ENCODE measurements around the gene RNASE12.
"Not testable (repeated sequence)": the region's sequence is repeated elsewhere in the genome, so short reads cannot be mapped to it uniquely, and the experiment has no call there.

RNASE12 gene

GRCh38 chr14:20609215-20610001 lies 18.2 kb upstream of the RNASE12 start:
- Histone ChIP-seq H2AFZ (ENCODE audit: low read depth, low read length) (peak overlapping the region; percentile 95), H3K27me3 (ENCODE audit: insufficient read depth, low read length) (no peaks in the 10 kb centered on the region), H3K4me3 (ENCODE audit: low read length) (peak overlapping the region; percentile 91), H3K36me3 (ENCODE audit: insufficient read depth, low read length) (no peaks in the 10 kb centered on the region), H3K4me1 (ENCODE audit: insufficient read depth, low read length) (peaks cover under 1% of the 10 kb centered on the region), H3K9me3 (ENCODE audit: low read length) (no peaks in the 10 kb centered on the region)

GRCh38 chr14:20608383-20609110 lies 17.4 kb upstream of the RNASE12 start:
- H3K27me3 ChIP-seq (ENCODE audit: insufficient read depth, low read length): no peaks in the 10 kb centered on the region
- H3K4me1 ChIP-seq (ENCODE audit: insufficient read depth, low read length): no peaks in the 10 kb centered on the region
- no peak overlapping the region for H3K4me3 ChIP-seq (ENCODE audit: low read length)
- H3K9me3 ChIP-seq (ENCODE audit: low read length): no peaks in the 10 kb centered on the region
- H3K36me3 ChIP-seq (ENCODE audit: insufficient read depth, low read length): no peaks in the 10 kb centered on the region
- no peak overlapping the region for H2AFZ ChIP-seq (ENCODE audit: low read depth, low read length)

GRCh38 chr14:20607617-20608016 lies 16.4 kb upstream of the RNASE12 start:
- Histone ChIP-seq H3K4me3 (ENCODE audit: low read length) (no peak overlapping the region), H3K4me1 (ENCODE audit: insufficient read depth, low read length) (no peaks in the 10 kb centered on the region), H2AFZ (ENCODE audit: low read depth, low read length) (no peak overlapping the region), H3K9me3 (ENCODE audit: low read length) (no peaks in the 10 kb centered on the region), H3K36me3 (ENCODE audit: insufficient read depth, low read length) (no peaks in the 10 kb centered on the region), H3K27me3 (ENCODE audit: insufficient read depth, low read length) (no peaks in the 10 kb centered on the region)

DNA sequence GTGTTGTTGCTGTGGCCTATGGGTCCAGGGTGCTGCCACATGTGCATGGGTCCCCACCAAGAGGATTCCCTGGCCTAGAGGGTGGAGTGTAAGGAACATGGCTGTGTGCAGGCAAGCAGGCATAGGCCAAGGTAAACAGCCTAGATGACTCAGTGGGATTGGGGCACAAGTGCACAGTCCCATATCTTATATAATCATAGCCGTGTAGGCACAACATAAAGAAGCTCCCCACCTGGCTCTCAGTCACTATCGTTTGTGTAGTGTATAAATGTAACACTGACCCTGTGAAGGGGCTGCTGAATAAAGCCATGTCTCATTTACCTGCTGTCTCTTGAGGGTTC lies 15.7 kb upstream of the RNASE12 start:
- Histone ChIP-seq H2AFZ (ENCODE audit: low read depth, low read length) (no peak overlapping the region), H3K27me3 (ENCODE audit: insufficient read depth, low read length) (no peaks in the 10 kb centered on the region), H3K4me1 (ENCODE audit: insufficient read depth, low read length) (no peaks in the 10 kb centered on the region), H3K9me3 (ENCODE audit: low read length) (no peaks in the 10 kb centered on the region), H3K4me3 (ENCODE audit: low read length) (no peak overlapping the region), H3K36me3 (ENCODE audit: insufficient read depth, low read length) (no peaks in the 10 kb centered on the region)

GRCh38 chr14:20606190-20606901 lies 15.2 kb upstream of the RNASE12 start:
- Histone ChIP-seq H3K4me1 (ENCODE audit: insufficient read depth, low read length) (no peaks in the 10 kb centered on the region), H3K36me3 (ENCODE audit: insufficient read depth, low read length) (no peaks in the 10 kb centered on the region), H3K9me3 (ENCODE audit: low read length) (no peaks in the 10 kb centered on the region), H3K27me3 (ENCODE audit: insufficient read depth, low read length) (no peaks in the 10 kb centered on the region), H2AFZ (ENCODE audit: low read depth, low read length) (no peak overlapping the region), H3K4me3 (ENCODE audit: low read length) (no peak overlapping the region)

GRCh38 chr14:20603813-20604690 lies 12.9 kb upstream of the RNASE12 start:
- Histone ChIP-seq H3K36me3 (ENCODE audit: insufficient read depth, low read length) (no peaks in the 10 kb centered on the region), H3K4me3 (ENCODE audit: low read length) (no peak overlapping the region), H3K9me3 (ENCODE audit: low read length) (no peaks in the 10 kb centered on the region), H3K27me3 (ENCODE audit: insufficient read depth, low read length) (no peaks in the 10 kb centered on the region), H3K4me1 (ENCODE audit: insufficient read depth, low read length) (no peaks in the 10 kb centered on the region), H2AFZ (ENCODE audit: low read depth, low read length) (no peak overlapping the region)

DNA sequence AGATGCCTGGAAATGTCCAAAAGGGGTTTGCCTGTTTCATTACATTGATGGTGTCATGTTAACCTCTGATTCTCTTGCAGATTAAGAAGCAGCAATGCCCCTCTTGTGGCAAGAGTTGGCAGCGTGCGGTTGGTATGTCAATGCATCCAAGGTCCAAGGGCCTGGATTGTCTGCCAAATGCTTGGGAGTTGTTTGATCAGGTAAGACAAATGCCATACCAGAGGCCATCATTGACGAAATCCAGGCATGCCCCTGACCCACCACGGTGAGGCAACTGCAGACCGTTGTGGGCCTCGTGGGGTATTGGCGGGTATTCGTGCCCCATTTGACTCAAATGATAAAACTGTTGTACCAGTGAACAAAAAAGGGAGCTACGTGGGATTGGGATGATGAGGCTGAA lies 11.4 kb upstream of the RNASE12 start:
- H3K4me3 ChIP-seq (ENCODE audit: low read length): no peak overlapping the region
- H2AFZ ChIP-seq (ENCODE audit: low read depth, low read length): no peak overlapping the region
- no peaks in the 10 kb centered on the region for H3K36me3 ChIP-seq (ENCODE audit: insufficient read depth, low read length)
- H3K4me1 ChIP-seq (ENCODE audit: insufficient read depth, low read length): no peaks in the 10 kb centered on the region
- no peaks in the 10 kb centered on the region for H3K9me3 ChIP-seq (ENCODE audit: low read length)
- no peaks in the 10 kb centered on the region for H3K27me3 ChIP-seq (ENCODE audit: insufficient read depth, low read length)

GRCh38 chr14:20601522-20601921 lies 10.3 kb upstream of the RNASE12 start:
- Histone ChIP-seq H3K27me3 (ENCODE audit: insufficient read depth, low read length) (no peaks in the 10 kb centered on the region), H3K4me1 (ENCODE audit: insufficient read depth, low read length) (no peaks in the 10 kb centered on the region), H3K36me3 (ENCODE audit: insufficient read depth, low read length) (no peaks in the 10 kb centered on the region), H2AFZ (ENCODE audit: low read depth, low read length) (no peak overlapping the region), H3K9me3 (ENCODE audit: low read length) (no peaks in the 10 kb centered on the region), H3K4me3 (ENCODE audit: low read length) (no peak overlapping the region)

DNA sequence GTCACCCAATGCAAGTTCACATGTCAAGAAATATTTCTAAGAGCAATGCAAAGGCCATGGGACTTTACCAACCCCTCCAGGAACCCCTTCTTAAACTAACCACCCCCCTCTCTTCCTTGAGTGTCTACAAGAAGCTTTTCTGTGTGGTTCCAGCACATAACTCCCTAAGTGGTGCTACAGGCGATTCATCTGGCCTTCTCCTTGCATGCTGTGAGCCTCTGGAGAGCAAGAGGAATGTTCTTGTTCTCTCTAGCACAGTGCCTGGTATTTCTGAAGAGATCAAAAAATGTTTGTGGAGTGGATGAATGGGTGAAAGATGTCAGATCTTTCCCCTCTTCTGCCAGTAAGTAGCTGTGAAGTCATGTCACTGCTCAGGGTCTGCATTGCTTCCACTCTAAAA lies 5.9 kb upstream of the RNASE12 start:
- H3K4me1 ChIP-seq (ENCODE audit: insufficient read depth, low read length): no peaks in the 10 kb centered on the region
- no peak overlapping the region for H3K4me3 ChIP-seq (ENCODE audit: low read length)
- no peaks in the 10 kb centered on the region for H3K9me3 ChIP-seq (ENCODE audit: low read length)
- H2AFZ ChIP-seq (ENCODE audit: low read depth, low read length): no peak overlapping the region
- H3K36me3 ChIP-seq (ENCODE audit: insufficient read depth, low read length): no peaks in the 10 kb centered on the region
- H3K27me3 ChIP-seq (ENCODE audit: insufficient read depth, low read length): no peaks in the 10 kb centered on the region

DNA sequence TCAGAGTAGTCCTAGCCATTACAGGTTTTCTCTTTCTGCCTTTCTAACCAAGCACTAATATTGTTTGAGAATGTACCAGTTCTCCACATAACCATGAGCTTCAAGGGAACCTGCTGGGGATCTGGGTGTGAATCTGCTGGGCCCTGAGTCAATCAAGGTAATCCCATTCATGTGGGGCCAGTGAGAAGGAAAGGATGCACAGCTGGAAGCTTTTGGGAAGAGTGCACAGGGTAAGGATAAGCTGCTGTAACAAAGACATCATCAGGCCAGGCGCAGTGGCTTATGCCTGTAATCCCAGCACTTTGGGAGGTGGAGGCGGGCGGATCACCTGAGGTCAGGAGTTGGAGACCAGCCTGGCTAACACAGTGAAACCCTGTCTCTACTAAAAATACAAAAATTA lies 4.5 kb upstream of the RNASE12 start:
- not testable (repeated sequence) for H3K4me3 ChIP-seq (ENCODE audit: low read length); H3K4me1 ChIP-seq (ENCODE audit: insufficient read depth, low read length); H3K36me3 ChIP-seq (ENCODE audit: insufficient read depth, low read length); H2AFZ ChIP-seq (ENCODE audit: low read depth, low read length); H3K9me3 ChIP-seq (ENCODE audit: low read length); H3K27me3 ChIP-seq (ENCODE audit: insufficient read depth, low read length)

DNA sequence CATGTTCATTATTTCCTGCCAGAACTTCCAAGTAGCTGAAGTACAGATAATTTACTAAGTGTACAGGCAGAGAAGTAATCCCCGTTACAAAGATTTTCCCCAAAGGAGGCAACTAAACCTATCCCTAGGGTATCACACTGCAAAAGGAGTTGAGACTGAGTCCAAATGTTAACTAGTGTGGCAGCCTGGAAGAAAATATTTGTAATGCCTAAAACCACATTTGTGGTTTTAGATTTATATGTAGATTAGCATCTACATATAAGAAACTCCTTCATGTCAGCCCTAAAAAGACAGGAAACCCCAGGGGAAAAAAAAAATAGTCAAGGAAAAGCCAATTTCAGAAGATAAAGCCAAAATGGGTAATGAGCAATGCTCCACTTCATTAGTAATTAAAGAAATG lies 1.4 kb upstream of the RNASE12 start:
- H3K4me1 ChIP-seq (ENCODE audit: insufficient read depth, low read length): no peaks in the 10 kb centered on the region
- H3K9me3 ChIP-seq (ENCODE audit: low read length): no peaks in the 10 kb centered on the region
- H3K27me3 ChIP-seq (ENCODE audit: insufficient read depth, low read length): peaks cover 3% of the 10 kb centered on the region
- no peak overlapping the region for H3K4me3 ChIP-seq (ENCODE audit: low read length)
- H2AFZ ChIP-seq (ENCODE audit: low read depth, low read length): no peak overlapping the region
- no peaks in the 10 kb centered on the region for H3K36me3 ChIP-seq (ENCODE audit: insufficient read depth, low read length)

DNA sequence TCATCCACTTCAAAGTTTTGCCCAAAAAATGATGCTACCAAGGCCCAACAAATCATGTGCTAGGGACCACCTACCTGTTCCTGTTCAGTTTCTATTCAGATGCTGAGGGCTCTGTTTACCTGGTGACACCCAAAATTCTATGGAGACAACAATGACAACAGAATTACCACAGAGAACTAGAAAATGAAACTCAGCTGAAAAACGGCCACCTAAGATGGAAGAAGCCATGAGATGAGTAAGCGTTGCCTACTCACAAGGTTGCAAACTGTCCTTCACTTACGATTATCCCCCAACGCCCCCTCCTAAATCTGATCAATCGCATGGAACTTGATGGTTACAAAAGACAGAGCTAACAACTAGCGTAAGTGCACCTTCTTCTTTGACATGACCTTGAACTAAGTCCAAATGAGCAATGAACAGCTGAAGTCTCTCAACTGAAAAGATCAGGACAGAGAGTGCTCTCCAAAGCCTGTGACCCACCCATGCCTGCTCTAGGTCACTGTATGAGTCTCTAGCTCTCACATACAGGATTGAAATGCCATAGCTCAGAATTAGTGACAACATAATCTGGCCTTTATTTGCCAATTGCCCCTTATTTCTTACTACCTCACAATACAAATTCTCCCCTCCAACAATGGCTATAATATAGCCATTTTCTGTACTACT lies 3.6 kb downstream of the RNASE12 start, which contains the start of gene RNASE11:
TSS of gene RNASE11 (minus strand) at position 513 of the 666 bp plus-strand sequence.
- H3K4me1 ChIP-seq (ENCODE audit: insufficient read depth, low read length): no peaks in the 10 kb centered on the region
- peaks cover 4% of the 10 kb centered on the region for H3K27me3 ChIP-seq (ENCODE audit: insufficient read depth, low read length)
- no peak within 1 kb of the TSS for H3K4me3 ChIP-seq (ENCODE audit: low read length)
- no peaks in the 10 kb centered on the region for H3K36me3 ChIP-seq (ENCODE audit: insufficient read depth, low read length)
- no peak within 1 kb of the TSS for H2AFZ ChIP-seq (ENCODE audit: low read depth, low read length)
- no peaks in the 10 kb centered on the region for H3K9me3 ChIP-seq (ENCODE audit: low read length)
